GM12801 (cell line): ENCODE results near the gene TCERG1L.

Source experiments
- TF ChIP-seq, protein P1 (sequence below): IDR thresholded peaks from one replicate; pipeline ENCODE4 v1.5.1; 2011; ENCODE audit warnings: control low read depth; ENCODE audit not compliant: insufficient read length; ENCODE audit errors: extremely low read depth

TCERG1L gene

DNA sequence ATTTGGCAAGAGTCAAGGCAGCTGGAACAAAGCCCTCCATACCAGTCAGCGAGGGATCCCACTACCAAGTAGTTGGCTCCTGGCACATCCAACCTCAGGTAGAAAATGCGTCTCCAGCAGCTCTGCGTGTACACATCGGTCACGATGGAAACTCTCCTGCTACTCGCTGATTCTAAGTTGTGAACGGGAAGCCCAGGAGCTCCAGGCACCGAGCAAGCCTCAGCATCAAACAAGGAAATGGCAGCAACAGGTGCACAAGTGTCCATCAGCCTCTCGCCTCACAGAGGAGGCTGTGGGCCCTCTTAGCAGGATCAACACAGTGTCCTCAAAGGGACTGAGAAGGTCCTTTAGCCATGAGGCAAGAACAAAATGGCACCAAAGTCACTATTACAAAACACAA, 127.0 kb downstream of the TCERG1L start:
- TF ChIP-seq, protein P1, sequence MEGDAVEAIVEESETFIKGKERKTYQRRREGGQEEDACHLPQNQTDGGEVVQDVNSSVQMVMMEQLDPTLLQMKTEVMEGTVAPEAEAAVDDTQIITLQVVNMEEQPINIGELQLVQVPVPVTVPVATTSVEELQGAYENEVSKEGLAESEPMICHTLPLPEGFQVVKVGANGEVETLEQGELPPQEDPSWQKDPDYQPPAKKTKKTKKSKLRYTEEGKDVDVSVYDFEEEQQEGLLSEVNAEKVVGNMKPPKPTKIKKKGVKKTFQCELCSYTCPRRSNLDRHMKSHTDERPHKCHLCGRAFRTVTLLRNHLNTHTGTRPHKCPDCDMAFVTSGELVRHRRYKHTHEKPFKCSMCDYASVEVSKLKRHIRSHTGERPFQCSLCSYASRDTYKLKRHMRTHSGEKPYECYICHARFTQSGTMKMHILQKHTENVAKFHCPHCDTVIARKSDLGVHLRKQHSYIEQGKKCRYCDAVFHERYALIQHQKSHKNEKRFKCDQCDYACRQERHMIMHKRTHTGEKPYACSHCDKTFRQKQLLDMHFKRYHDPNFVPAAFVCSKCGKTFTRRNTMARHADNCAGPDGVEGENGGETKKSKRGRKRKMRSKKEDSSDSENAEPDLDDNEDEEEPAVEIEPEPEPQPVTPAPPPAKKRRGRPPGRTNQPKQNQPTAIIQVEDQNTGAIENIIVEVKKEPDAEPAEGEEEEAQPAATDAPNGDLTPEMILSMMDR: no peak

DNA sequence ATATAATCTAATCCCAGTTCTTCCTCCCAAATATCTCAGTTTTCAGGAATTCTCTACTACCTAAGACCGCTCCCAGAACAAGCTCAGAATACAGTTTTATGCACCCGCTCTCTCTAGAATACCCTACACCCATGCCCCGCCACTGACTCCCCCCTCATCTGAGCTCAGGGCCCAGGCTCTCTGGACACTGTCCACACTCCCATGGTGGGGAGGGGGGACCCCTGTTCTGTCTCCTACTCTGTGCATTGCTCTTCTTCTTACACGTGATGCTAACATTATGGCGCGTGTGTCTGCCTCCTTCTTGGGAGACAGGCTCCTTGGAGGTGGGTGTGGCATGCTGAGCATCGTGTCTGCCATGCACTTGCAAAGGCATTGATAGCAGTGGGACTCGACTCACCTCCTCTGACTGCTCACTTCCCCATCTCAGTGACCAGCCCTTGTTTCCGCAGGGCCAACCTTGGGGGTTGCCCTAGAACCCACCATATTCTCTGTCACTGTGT, 127.9 kb downstream of the TCERG1L start:
- TF ChIP-seq, protein P1: no peak

DNA sequence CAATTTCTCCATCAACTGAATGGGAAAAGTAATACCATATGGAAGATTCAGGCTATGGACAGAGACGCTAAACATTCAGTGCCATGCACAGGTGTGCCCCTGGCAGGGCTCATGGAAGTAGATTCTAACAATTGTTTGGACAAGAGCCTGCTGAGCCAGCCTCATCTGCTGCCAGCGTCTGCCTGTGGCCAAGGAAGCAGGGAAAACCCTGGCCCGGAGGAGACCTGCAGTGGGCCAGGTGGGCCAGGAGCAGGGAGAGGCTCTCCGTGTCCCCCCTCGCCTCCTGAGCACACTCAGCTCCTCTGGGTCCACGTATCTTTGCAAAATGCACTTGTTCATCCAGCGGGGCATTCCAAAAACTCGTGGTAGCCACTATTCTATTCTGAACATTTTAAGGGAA, 130.1 kb downstream of the TCERG1L start:
- TF ChIP-seq, protein P1: no peak

DNA sequence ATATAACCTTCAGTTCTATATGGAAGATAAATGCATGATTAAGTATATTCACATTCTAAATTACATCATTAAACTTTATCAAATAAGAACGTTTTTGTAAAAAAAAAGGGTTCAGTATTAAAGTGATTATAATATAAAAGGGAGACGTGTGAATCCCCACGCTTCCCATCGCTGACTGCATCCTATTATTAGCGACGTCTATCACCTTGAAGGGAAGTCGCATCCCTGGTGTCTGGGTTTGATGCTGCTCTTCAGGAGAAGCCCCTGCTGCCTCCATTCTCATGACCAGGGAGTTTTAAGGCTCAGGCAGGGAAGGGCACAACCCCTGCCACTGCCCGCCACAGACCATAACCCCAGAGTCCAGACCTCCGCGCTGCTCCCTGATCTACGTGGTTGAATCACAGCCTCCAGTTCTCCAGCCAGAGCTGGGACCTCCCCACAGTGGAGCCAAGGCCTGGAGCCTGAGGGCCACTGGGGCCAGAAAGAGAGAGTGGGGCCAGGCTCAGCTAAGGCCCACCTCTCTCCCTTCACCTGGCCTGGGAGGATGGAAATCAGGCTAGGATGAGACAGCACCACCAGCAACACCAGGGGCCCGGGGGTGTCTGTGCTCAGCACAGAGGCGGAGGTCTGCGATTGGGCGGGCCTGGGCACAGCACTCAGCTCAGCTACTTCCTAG, 130.6 kb downstream of the TCERG1L start:
- TF ChIP-seq, protein P1: no peak

DNA sequence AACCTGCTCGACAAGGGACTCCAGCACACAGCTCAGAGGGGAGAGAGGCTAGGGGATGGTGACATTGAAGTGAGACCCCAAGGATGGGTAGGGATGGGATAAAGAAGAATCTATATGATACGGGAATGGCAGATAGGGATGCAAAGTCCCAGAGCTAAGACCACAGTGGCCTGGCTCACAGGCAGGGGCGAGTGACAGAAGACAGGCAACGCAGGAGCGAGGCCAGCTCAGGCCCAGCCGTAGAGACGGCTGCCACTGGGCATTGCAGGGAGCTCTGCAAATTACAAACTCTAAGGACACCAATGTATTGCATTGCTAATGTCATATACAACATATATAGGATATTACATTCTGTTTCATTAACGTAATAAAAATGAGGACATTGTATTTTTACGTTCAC, 131.4 kb downstream of the TCERG1L start:
- TF ChIP-seq, protein P1: no peak

DNA sequence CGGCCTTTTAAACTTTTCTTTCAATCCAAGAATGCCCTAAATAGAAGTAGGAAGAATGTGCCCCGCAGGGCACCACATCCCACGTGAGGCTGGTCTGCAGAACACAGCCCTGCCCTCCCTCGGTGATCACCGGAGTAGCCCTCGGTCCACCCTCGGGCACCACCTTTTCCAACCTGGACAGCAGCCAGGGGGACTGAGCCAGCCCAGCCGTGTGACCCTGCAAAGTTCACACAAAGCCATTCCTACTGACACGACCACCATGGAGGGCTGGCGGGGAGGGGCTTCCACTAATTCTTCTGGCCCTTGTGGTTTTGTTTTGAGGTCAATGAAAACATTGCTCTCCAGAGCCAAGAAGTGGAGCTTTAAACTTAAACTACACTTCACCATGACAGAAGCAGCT, 132.2 kb downstream of the TCERG1L start:
- TF ChIP-seq, protein P1: no peak

DNA sequence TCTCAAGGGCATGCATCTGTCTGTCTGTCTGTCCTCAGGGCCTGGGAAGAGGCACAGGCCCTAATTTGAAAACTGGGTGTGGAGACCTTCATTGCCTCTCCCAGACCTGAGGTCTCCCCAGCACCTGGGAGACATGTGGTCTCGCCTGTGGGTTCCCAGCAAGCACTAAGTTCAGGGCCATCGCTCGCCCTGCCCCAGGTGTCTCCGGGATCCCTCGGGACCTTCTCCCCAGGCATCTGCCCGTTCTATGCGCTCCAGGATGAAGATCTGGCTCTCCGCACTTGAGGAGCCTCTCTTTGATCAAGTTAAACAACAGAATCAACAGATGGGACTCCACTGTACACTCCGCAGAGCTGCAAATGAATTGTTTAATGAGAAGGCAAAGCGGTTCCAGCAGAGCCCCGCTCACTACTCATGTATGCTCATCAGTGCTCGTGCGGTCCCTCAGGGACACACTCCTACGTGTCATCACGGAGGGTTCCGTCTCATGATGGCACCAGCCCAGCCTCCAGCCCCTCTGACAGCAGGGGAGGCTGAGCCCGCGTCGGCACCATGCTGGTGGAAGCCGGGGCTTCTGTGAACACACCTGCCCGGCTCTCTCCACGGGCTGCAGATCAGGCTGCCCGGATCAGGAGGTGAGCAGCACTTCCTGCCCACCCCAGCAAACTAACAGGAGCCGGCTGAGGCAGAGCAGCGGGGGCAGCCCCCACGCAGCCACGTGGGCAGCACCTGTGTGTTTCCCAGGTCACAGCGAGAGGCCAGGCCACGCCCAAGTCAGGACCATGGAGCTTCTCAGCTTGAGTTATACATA, 132.8 kb downstream of the TCERG1L start:
- TF ChIP-seq, protein P1: no peak
